Activated effector memory CD4-positive, alpha-beta T cell treated with anti-CD3 and anti-CD28 coated beads, Interleukin-2, amount 50 U/mL, for 16 hours (primary cell): ENCODE results near the gene GPC6.

ENCODE experiments used
- DNase-seq: peaks from one replicate; pipeline ENCODE4 v3.0.0-alpha.2; 2020

GPC6 gene

GRCh38 chr13:93758575-93758974 is 532.0 kb downstream of the GPC6 start:
- no peak for DNase-seq

GRCh38 chr13:93762708-93763426 is 536.3 kb downstream of the GPC6 start:
- no peak for DNase-seq

DNA sequence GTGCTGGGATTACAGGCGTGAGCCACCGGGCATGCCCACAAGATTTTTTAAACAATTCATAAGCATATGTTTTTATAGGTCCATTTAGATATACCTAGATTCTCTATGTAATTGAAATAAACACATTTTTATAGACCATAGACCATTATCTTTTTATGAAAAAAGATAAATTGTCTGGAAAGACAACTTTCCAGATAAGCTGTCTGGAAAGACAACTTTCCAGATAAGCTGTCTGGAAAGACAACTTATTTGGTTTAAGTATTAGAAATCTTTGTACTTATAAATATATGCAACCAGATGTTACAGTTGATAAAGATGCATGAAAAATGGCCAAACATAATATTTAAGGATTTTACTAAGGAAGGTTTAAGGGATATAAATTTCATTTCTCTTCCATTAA is 538.5 kb downstream of the GPC6 start:
- no peak for DNase-seq

DNA sequence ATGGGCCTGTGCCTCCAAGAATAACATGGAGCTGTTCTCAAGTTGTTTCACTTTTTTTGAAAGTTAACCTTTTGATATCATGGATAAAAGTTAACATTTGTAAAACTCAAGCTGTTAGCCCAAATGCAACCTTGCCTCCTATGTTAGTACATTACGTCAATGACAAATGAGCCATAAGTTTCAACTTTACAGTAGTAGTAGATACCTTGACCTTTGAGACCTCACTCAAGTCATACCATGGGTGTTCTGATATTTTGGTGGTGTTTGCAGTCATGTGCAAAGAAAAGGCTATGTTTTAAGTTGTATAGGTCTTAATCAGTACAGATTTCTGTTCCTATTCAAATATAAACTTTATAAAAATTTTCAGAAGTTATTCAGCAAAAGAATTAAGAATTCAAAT is 539.2 kb downstream of the GPC6 start:
- no peak for DNase-seq

- no peak for DNase-seq
Measured at GRCh38 chr13:93766719-93767118, 540.1 kb downstream of the GPC6 start.

DNA sequence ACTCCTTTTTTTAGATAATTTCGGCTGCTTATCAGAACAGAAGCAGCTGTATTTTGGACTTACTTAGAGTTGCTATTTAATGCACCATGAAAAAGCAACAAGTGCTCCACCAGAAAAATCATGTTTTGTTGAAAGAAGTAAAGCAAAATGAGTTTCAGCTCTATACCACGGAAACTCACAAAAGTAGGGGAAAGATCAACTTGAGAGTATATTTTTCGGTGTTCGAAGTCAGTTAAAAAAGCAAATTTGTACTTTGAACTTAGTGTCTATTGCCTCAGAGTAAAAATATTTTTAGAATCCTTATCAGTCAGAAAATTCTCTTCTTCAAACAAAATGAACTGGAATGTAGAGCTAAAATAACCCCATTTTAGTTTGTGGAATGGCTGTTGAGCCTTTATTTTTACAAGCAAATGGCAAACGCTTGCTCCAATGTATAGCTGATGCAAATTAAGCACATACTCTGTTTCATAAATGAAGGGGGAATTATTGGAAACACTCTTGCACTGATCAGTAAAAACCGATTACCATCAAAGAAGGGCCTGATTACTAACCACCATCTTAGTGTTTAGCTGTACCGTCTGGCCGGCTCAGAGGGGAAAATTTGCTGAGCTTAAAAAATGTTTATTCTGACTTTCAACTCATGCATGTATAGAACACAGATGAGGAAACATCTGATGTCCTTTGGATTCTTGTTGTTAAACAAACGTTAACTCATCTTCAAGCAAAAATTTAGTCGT is 540.7 kb downstream of the GPC6 start:
- DNase-seq = no peak

DNA sequence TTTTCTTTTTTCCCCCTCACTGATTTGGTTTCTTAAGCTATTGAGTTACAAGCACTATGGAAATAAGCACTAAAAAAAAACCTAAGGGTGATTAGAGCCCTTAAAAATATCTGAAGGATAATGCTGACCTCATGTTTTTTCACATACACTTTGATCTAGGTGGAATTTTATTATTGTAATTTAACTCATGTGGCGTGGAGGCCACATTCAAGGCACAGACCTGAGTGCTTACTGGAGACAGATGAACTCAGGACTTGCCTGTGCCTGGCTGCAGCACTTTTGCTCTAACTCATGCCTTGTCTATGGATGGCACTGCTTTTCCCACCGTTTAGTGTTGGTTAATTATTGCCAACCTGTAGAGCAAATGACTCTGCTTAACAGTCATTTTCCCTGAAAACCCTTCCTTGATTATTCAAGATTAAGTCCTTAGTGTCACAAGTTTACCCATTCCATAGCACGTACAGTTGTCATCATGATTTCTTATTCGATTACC is 541.4 kb downstream of the GPC6 start:
- no peak for DNase-seq

GRCh38 chr13:93769101-93769500 is 542.5 kb downstream of the GPC6 start:
- DNase-seq = no peak

- DNase-seq = no peak
Measured at GRCh38 chr13:93769607-93770006, 543.0 kb downstream of the GPC6 start.

DNA sequence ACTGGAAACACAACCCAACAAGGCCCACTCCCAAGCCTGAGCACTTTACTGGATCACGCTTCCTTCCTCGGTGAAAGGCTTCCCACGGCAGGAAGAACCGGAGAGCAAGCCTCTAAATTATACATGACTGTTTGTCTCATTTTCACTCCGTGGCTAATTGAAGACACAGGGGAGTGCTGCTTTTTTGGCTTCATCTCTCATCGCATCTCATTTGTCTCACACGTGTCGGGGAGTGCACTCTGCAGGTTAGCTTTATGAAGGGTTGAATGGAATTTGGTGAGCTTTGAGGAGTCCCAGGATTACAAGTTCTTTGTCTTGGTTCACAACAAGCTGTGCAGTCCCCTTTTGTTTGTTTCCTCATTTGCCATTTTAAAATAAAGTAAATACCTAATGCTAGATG is 544.6 kb downstream of the GPC6 start:
- DNase-seq = no peak

GRCh38 chr13:93771782-93772181 is 545.2 kb downstream of the GPC6 start:
- no peak for DNase-seq

- DNase-seq = no peak
Measured at GRCh38 chr13:93774506-93774905, 547.9 kb downstream of the GPC6 start.

- no peak for DNase-seq
Measured at GRCh38 chr13:93775027-93775426, 548.4 kb downstream of the GPC6 start.

DNA sequence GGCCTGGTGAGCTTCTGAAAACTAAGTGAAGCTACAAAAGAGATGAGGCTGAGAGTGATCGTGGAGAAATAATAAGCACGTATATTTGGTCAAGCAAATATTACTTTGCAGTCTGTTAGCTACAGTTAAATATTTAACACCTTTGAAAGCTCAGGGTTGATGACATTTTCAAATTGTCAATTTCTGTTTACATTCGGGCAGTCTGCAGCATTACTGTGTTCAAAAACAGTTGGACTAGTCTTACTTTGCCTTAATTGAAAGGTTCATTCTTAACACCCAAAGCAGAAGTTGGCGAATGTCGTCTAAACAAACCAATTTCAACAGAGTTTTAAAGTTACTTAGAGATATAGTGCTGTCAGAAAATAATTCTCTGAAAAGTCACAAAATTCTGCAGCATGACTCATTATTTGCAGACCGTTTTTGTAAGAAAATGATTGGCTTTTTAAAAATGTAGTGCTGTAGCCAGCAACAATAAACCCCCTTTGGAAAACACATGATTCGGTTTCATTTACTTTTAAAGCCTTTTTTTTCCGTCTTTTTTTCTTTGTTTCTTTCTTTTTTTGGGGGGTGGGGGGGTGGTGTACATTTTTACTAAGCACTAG is 549.0 kb downstream of the GPC6 start:
- no peak for DNase-seq

DNA sequence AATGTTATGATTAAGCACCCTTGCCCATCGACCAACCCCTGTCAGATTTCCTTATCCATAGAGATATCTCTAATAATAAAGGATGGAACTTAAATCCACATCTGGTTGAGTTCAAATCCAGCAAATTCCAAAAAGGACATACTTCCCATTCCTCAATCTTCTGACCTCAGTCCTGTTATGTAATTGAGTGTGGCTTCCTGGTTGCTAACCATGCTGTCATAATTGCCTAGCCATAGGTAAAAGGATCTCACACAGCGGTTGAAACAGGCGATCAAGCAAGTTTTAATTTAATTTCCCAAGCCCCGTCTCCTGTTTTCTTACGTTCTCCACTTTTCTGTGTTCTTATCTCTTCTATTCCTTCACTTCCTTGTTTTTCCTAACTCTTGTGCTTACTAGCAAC is 550.3 kb downstream of the GPC6 start:
- no peak for DNase-seq

- no peak for DNase-seq
Measured at GRCh38 chr13:93777504-93777903, 550.9 kb downstream of the GPC6 start.

GRCh38 chr13:93778548-93778947 is 551.9 kb downstream of the GPC6 start:
- DNase-seq = no peak

DNA sequence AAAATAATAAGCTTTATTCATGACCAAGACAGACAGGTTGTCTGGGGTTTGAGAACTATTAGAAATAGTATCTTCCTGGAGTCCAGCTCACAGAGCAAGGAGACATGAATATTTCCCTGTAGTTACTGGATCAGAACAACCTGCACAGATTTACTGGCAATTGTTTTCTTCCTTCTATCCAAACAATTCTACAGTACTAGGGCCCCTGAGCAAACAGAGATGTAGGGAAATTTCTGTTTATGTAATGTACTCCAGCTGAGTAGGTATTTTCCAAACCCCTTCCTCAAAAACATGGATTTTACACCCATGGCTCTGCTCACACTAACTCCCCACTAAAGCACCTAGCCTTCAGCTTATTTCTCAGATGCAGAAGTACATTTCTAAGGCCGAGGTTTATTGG is 557.6 kb downstream of the GPC6 start:
- DNase-seq = no peak

DNA sequence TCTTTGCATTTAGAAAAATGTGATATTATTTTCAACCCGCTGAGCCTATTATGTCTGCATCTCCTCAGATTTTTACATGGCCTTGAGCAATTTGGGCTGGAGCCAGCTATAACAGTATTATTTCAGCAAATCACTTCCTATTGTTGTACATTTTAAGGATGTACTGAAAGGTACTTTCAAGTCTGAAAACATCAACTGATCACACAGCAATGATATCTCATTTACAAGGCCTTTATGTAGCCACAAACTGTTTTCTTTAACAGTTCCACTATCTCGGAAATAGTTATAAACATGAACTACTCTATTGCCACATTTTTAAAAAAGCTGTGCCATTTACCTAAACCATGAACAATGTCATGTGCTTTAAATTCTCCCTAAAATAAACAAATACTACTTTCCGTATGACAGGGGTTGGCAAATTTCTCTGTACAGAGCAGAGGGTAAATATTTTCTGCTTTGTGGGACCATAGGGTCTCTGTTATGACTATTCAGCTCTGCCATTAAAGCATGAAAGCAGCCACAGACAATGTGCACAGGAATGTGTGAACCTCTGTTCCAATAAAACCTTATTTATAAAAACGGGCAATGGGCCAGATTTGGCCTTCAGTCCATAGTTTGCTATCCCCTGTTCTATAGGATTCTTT is 560.4 kb downstream of the GPC6 start:
- DNase-seq = no peak

DNA sequence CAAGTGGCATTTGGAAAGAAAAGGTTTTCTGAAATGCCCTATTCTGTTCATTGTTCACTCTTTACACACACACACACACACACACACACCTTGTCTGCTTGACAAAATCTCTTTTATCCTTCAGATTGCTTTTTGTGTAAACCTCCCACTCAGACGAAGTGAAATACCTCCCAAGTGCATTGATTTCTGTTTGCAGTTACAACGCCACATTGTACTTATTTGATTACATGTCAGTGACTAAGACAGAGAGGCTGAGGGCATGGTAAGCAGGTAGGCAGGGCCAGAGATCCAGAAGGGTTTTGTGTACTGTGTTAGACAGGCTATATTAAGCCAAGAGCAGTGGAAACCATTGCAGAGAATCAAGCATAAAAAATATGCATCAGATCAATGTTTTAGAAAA is 561.8 kb downstream of the GPC6 start:
- DNase-seq = no peak

DNA sequence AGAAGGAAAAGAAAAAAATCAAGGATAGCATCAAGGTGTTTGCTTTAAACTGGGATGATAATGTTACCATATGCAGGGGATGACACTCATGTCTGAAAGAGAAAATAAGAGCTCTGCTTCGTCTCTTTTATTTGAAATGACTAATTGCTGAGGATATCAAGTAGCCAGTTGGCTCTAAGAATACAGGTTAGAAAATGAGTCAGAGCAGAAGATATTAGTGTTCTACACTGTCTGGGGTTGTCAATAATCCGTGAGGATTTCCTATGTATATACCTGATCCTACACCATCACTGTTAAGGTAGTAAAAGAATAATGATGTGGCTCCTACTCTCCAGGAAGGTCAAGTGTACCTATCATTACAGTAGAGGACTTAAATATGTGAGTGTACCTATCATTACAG is 562.5 kb downstream of the GPC6 start:
- no peak for DNase-seq

GRCh38 chr13:93794197-93794885 is 567.7 kb downstream of the GPC6 start:
- no peak for DNase-seq

- no peak for DNase-seq
Measured at GRCh38 chr13:93797463-93797862, 570.9 kb downstream of the GPC6 start.
